ENCODE measurements around the gene NCAM1.

NCAM1 gene

DNA sequence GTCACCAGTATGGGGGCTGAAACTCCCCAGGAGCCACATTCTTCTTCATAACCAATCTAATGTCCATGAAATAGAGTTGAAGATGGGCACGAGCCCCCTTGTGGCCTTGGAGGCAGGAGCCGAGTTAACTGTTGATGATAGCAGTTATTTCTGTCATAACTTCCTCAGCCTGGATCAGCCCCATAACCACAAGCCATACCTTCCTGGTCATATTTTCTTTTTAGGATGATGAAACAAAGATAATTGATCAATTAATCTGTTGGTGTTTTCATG, 288.2 kb downstream of the NCAM1 start:
- no peak overlapping the region for H3K4me3 ChIP-seq (ENCODE audit: low read depth, low read length)
- TF ChIP-seq, protein P1, sequence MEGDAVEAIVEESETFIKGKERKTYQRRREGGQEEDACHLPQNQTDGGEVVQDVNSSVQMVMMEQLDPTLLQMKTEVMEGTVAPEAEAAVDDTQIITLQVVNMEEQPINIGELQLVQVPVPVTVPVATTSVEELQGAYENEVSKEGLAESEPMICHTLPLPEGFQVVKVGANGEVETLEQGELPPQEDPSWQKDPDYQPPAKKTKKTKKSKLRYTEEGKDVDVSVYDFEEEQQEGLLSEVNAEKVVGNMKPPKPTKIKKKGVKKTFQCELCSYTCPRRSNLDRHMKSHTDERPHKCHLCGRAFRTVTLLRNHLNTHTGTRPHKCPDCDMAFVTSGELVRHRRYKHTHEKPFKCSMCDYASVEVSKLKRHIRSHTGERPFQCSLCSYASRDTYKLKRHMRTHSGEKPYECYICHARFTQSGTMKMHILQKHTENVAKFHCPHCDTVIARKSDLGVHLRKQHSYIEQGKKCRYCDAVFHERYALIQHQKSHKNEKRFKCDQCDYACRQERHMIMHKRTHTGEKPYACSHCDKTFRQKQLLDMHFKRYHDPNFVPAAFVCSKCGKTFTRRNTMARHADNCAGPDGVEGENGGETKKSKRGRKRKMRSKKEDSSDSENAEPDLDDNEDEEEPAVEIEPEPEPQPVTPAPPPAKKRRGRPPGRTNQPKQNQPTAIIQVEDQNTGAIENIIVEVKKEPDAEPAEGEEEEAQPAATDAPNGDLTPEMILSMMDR (IDR thresholded peaks at IDR 0.05; ENCODE audit: low read depth, low read length), result no peak

GRCh38 chr11:113249786-113250185, 288.6 kb downstream of the NCAM1 start:
- H3K4me3 ChIP-seq (ENCODE audit: low read depth, low read length), result no peak overlapping the region
- TF ChIP-seq, protein P1 (IDR thresholded peaks at IDR 0.05; ENCODE audit: low read depth, low read length), result no peak

DNA sequence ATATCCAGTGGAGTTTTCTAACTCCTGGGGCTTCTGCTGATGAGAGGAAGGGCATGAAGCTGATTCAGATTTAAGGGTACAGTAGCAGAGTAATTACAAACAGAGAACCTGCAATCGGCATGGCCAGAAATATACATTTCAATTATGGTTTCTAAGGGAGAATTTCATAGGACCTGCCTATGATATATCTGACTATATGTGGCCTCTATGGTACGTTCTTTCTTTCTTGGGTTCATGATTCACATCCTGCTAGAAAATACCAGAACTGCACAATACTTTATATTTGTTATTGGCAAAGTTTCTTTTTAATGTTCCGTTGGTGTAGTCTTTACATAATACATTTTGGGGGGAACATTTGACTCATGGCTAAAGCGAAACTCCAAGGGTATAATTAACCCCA, 290.1 kb downstream of the NCAM1 start:
- TF ChIP-seq, protein P1 (IDR thresholded peaks at IDR 0.05; ENCODE audit: low read depth, low read length), result no peak

GRCh38 chr11:113253406-113253805, 292.2 kb downstream of the NCAM1 start:
- H3K4me3 ChIP-seq (ENCODE audit: low read depth, low read length), result no peak overlapping the region
- TF ChIP-seq, protein P1 (IDR thresholded peaks at IDR 0.05; ENCODE audit: low read depth, low read length), result no peak

More for the DNA sequence above, 290.1 kb downstream of the NCAM1 start:
- H3K4me3 ChIP-seq (ENCODE audit: low read depth, low read length), result no peak overlapping the region

DNA sequence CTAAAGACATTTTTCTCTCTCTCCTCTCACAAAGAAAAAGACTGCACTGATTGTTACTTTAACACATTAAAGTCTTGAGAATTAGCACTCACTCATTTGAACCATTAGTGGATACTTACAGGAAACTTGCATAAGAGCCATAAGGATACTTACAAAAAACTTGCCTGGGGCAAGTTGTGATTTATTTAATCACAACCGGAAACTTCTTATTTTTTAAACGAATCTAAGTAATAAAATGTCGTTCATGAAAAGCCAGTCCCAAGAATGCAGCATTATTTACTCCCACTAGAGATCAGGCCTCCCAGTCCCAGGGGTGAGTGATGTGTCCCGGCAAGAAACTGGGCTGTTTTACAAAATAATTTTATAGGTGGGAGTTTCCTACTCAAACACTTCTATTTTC, 293.9 kb downstream of the NCAM1 start:
- TF ChIP-seq, protein P1 (IDR thresholded peaks at IDR 0.05; ENCODE audit: low read depth, low read length), result no peak
- no peak overlapping the region for H3K4me3 ChIP-seq (ENCODE audit: low read depth, low read length)

- H3K4me3 ChIP-seq (ENCODE audit: low read depth, low read length), result no peak overlapping the region
- TF ChIP-seq, protein P1 (IDR thresholded peaks at IDR 0.05; ENCODE audit: low read depth, low read length), result no peak
Observed at GRCh38 chr11:113255741-113256140, 294.5 kb downstream of the NCAM1 start.

DNA sequence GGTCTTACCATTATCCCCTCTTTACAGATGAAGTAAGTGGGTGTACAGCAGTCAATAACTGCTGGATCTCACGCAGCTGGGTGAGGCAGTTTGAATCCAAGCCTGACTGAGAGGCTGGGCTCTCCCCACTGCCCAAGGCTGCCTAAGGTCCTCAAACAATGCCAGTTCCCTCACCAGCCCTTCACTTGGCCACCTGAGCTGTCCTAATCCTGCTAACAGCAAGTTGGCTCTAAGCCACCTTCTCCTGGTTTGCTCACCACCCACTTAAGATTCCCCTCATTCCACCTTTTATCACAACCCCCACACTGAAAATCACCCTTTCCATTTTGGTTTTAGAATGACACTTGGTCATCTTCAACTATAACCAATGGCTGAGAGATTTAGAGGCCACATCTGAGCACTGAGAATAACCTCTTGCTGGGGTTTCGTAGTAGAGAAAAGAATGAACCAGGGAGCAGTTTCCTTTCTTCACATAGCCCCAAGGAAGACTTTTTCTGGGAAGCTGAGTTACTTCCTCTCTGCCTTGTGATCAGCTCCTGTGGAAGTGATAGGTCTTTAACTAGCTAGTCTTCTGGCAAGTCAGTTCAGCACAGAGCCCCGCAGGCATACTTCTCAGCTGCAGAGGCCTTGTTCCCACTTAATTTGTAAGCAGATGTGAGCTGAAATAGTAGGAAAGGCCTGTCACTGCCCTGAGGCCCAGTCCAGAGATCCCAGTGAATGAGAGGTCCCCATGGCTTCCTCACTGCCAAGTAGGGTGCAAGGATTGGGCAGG, 295.4 kb downstream of the NCAM1 start:
- H3K4me3 ChIP-seq (ENCODE audit: low read depth, low read length), result no peak overlapping the region
- TF ChIP-seq, protein P1 (IDR thresholded peaks at IDR 0.05; ENCODE audit: low read depth, low read length), result no peak

Measured in WI38 (cell line).